ENCODE measurements around the gene LAMC3.

Gene LAMC3

DNA sequence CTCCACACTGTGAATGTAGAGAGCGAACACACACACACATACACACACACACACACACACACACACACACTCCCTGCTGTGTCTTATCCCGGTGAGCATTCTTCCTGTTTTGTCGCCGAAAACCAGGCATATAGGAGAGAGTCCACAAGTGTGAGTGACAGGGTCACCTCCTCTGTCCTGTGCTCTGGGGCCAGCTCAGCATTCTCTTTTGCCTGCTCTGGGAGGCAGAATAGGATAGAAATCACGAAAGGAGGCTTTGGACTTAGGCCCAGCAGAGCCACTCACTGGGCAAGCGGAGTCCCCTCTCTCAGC is 3.0 kb downstream of the LAMC3 start:
- H3K4me3 ChIP-seq (replicated peaks; ENCODE audit: low read depth, low read length) = no peak overlapping the region
- TF ChIP-seq CTCF (IDR thresholded peaks at IDR 0.05; ENCODE audit: insufficient read depth, low read length, poor library complexity, severe bottlenecking) = no peak
- no peaks in the 10 kb centered on the region; the same call in 1 of the 2 replicates for H3K27me3 ChIP-seq (replicated peaks; ENCODE audit: control insufficient read depth, insufficient read depth, low read length)
- no peaks in the 10 kb centered on the region for H3K36me3 ChIP-seq (ENCODE audit: control insufficient read depth, insufficient read depth, low read length)
- DNase-seq (ENCODE audit: extremely low read depth, insufficient read length) = no peak

GRCh38 chr9:131012396-131012917 is 3.5 kb downstream of the LAMC3 start:
- DNase-seq (ENCODE audit: extremely low read depth, insufficient read length) = no peak
- Histone ChIP-seq H3K36me3 (ENCODE audit: control insufficient read depth, insufficient read depth, low read length) (no peaks in the 10 kb centered on the region), H3K4me3 (replicated peaks; ENCODE audit: low read depth, low read length) (no peak overlapping the region), H3K27me3 (replicated peaks; ENCODE audit: control insufficient read depth, insufficient read depth, low read length) (no peaks in the 10 kb centered on the region; the same call in 1 of the 2 replicates)
- no peak for TF ChIP-seq CTCF (IDR thresholded peaks at IDR 0.05; ENCODE audit: insufficient read depth, low read length, poor library complexity, severe bottlenecking)

DNA sequence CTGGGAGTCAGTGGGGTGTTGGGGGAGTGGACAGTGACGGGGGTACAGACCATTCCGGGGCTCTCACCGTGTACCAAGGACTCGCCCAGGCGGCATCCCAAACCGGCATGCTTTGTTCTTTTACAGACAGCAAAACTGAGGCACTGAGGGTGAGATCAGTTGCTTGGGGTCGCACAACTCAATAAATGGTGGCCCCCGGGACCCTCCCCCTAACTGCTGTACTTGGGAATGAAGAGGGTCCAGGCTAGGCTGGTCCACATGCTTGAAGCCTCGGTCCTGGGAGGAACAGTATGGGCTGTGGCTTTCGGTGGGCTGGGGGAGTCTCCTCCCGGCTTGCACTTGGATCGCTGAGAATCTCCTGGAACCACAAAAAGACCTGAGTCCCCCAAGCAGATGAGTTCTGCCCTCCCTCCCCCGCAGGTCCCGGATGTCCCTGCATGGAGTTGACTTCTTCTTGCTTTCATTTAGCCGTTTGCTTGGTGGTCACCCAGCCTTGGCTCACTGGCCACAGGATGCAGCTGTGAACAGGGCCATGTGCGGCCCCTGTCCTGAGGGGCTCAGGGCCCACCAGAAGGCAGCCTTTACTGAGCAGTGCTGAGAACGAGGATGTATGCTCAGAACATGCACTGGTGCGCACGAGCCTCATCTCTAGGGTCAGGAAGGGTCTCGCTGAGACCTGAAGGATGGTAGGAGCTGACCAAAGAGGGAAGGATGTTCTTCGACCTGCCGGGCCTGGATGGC is 4.2 kb downstream of the LAMC3 start:
- Histone ChIP-seq H3K4me3 (replicated peaks; ENCODE audit: low read depth, low read length) (no peak overlapping the region), H3K27me3 (replicated peaks; ENCODE audit: control insufficient read depth, insufficient read depth, low read length) (no peaks in the 10 kb centered on the region; the same call in 1 of the 2 replicates)
- no peak for TF ChIP-seq CTCF (IDR thresholded peaks at IDR 0.05; ENCODE audit: insufficient read depth, low read length, poor library complexity, severe bottlenecking)

GRCh38 chr9:131013771-131014676 is 5.0 kb downstream of the LAMC3 start:
- no peak for TF ChIP-seq CTCF (IDR thresholded peaks at IDR 0.05; ENCODE audit: insufficient read depth, low read length, poor library complexity, severe bottlenecking)
- DNase-seq (ENCODE audit: extremely low read depth, insufficient read length) = no peak
- Histone ChIP-seq H3K27me3 (replicated peaks; ENCODE audit: control insufficient read depth, insufficient read depth, low read length) (no peaks in the 10 kb centered on the region), H3K36me3 (ENCODE audit: control insufficient read depth, insufficient read depth, low read length) (no peaks in the 10 kb centered on the region), H3K4me3 (replicated peaks; ENCODE audit: low read depth, low read length) (no peak overlapping the region)

More for the DNA sequence above, 4.2 kb downstream of the LAMC3 start:
- H3K36me3 ChIP-seq (ENCODE audit: control insufficient read depth, insufficient read depth, low read length) = no peaks in the 10 kb centered on the region
- DNase-seq (ENCODE audit: extremely low read depth, insufficient read length) = no peak

GRCh38 chr9:131015112-131015511 is 6.1 kb downstream of the LAMC3 start:
- Histone ChIP-seq H3K27me3 (replicated peaks; ENCODE audit: control insufficient read depth, insufficient read depth, low read length) (no peaks in the 10 kb centered on the region), H3K36me3 (ENCODE audit: control insufficient read depth, insufficient read depth, low read length) (no peaks in the 10 kb centered on the region), H3K4me3 (replicated peaks; ENCODE audit: low read depth, low read length) (no peak overlapping the region)
- no peak for TF ChIP-seq CTCF (IDR thresholded peaks at IDR 0.05; ENCODE audit: insufficient read depth, low read length, poor library complexity, severe bottlenecking)
- DNase-seq (ENCODE audit: extremely low read depth, insufficient read length) = no peak

All from GM06990 (cell line).